HG02642 (cell line): ENCODE data around the gene UBE2C.
A peak's percentile ranks its signal among the peaks of the same experiment; 100 is the strongest.
"Not testable (repeated sequence)": the region's sequence is repeated elsewhere in the genome, so short reads cannot be mapped to it uniquely, and the experiment has no call there.

Source experiments
- ATAC-seq: cut with Tn5 transposase; IDR thresholded peaks from one replicate; pipeline ENCODE4 v1.9.1; 2021; ENCODE audit warnings: mild to moderate bottlenecking; ENCODE audit not compliant: unreplicated experiment, poor library complexity

Gene UBE2C

GRCh38 chr20:45812157-45813005, at the start of gene UBE2C:
Gene UBE2C, plus strand, starts transcription at chr20:45812644. Its CDS starts 52 bp downstream, at chr20:45812696.
- peak; percentile 97 for ATAC-seq

- not testable (repeated sequence) for ATAC-seq
These were observed 47.7 kb upstream of the UBE2C start for GRCh38 chr20:45764618-45765282.

- ATAC-seq, result no peak
These were observed 47.1 kb upstream of the UBE2C start for GRCh38 chr20:45765307-45765875.

GRCh38 chr20:45765980-45766379, 46.5 kb upstream of the UBE2C start:
- no peak for ATAC-seq

- no peak for ATAC-seq
These were observed 44.0 kb upstream of the UBE2C start for GRCh38 chr20:45768479-45768878.

GRCh38 chr20:45771182-45771759, 41.2 kb upstream of the UBE2C start:
- no peak for ATAC-seq

GRCh38 chr20:45772693-45773092, 39.8 kb upstream of the UBE2C start:
- ATAC-seq, result no peak

- no peak for ATAC-seq
These were observed 37.5 kb upstream of the UBE2C start for GRCh38 chr20:45774945-45775344.

GRCh38 chr20:45775411-45775810, 37.0 kb upstream of the UBE2C start:
- no peak for ATAC-seq

- no peak for ATAC-seq
These were observed 35.5 kb upstream of the UBE2C start for GRCh38 chr20:45776931-45777330.

- ATAC-seq, result no peak
These were observed 33.2 kb upstream of the UBE2C start for GRCh38 chr20:45779011-45779915.

- ATAC-seq, result no peak
These were observed 32.3 kb upstream of the UBE2C start for GRCh38 chr20:45780159-45780558.

GRCh38 chr20:45781391-45781931, 31.0 kb upstream of the UBE2C start:
- no peak for ATAC-seq

- ATAC-seq, result no peak
These were observed 29.6 kb upstream of the UBE2C start for GRCh38 chr20:45782890-45783289.

GRCh38 chr20:45783656-45784294, 28.7 kb upstream of the UBE2C start:
- no peak for ATAC-seq

GRCh38 chr20:45788351-45788750, 24.1 kb upstream of the UBE2C start:
- ATAC-seq, result no peak

- peak; percentile 21 for ATAC-seq
These were observed 19.9 kb upstream of the UBE2C start for GRCh38 chr20:45792317-45793118.

GRCh38 chr20:45796337-45797065, 15.9 kb upstream of the UBE2C start:
- ATAC-seq, result no peak
